ENCODE data around the gene TRA2B. TPM values are rescaled to one million over a fixed set of nuclear protein-coding genes. Genes with fewer than 3 reads are reported as not detected.

The TRA2B gene
- total and polyA plus RNA-seq, 2 of the 8 experiments (the other 6 are each of a cell fraction or from before 2014, with no cell fraction given), result 206 to 274 TPM

- TF ChIP-seq EP300 (IDR thresholded peaks at IDR 0.05; ENCODE audit: borderline replicate concordance in 1 of 2, low read depth in 2 of 2, low read length in 2 of 2) (no peak), MAX (IDR thresholded peaks at IDR 0.05) (no peak), FOSL1 (IDR thresholded peaks at IDR 0.05; ENCODE audit: insufficient read depth, low read depth, low read length) (no peak), TAF7 (optimal IDR thresholded peaks at IDR 0.05; ENCODE audit: borderline replicate concordance, low read depth, low read length) (no peak), EZH2 (IDR thresholded peaks at IDR 0.05; ENCODE audit: low read depth, low read length, severe bottlenecking) (no peak), CBX8 (IDR thresholded peaks at IDR 0.05; ENCODE audit: borderline replicate concordance, low read depth, low read length) (no peak), EGR1 (IDR thresholded peaks at IDR 0.05; ENCODE audit: borderline replicate concordance, low read depth, low read length) (no peak), RAD21 (IDR thresholded peaks at IDR 0.05 in 1 of 2, conservative IDR thresholded peaks at IDR 0.05 in 1 of 2; ENCODE audit: low read depth in 2 of 2, low read length in 2 of 2) (no peak)
Observed at GRCh38 chr3:185948292-185948691, 10.5 kb upstream of the TRA2B start (continued).

All from H1 (cell line).